Liver (tissue), 9 donors: Measurements from ENCODE around the gene ARHGAP27. TPM values are rescaled to one million over a fixed set of nuclear protein-coding genes. Genes with fewer than 3 reads are reported as not detected.

ENCODE experiments used
- DNase-seq: peaks from one replicate; pipeline ENCODE4 v3.0.0-alpha.2; 2017; ENCODE audit warnings: low spot score
- H3K27ac ChIP-seq, 2 donors: one replicate each; pipeline ENCODE4 v1.7.0; 2013; ENCODE audit warnings: inconsistent platforms in 2 of 2, low read length in 2 of 2, control low read depth in 1 of 2, low read depth in 1 of 2, mild to moderate bottlenecking in 1 of 2
- H3K27me3 ChIP-seq, 4 donors: one replicate each; pipeline versions ENCODE4 v1.6.1 to v1.7.0; 2013; ENCODE audit warnings: low read length in 3 of 4, inconsistent platforms in 1 of 4, mild to moderate bottlenecking in 1 of 4, moderate library complexity in 1 of 4; ENCODE audit not compliant: control insufficient read depth in 4 of 4, insufficient read depth in 4 of 4
- H3K36me3 ChIP-seq, 4 donors: one replicate each; pipeline versions ENCODE4 v1.6.1 to v1.7.0; 2013; ENCODE audit warnings: low read length in 3 of 4, mild to moderate bottlenecking in 3 of 4, low read depth in 1 of 4, moderate library complexity in 1 of 4; ENCODE audit not compliant: control insufficient read depth in 4 of 4, insufficient read depth in 3 of 4
- H3K4me1 ChIP-seq, 4 donors: one replicate each; pipeline versions ENCODE4 v1.6.1 to v1.7.0; 2013; ENCODE audit warnings: low read length in 3 of 4, mild to moderate bottlenecking in 3 of 4, moderate library complexity in 1 of 4; ENCODE audit not compliant: control insufficient read depth in 4 of 4, insufficient read depth in 4 of 4
- H3K4me3 ChIP-seq, 3 donors: one replicate each; pipeline versions ENCODE4 v1.6.1 to v1.7.0; 2013; ENCODE audit warnings: low read length in 3 of 3, control low read depth in 1 of 3, low read depth in 1 of 3, mild to moderate bottlenecking in 1 of 3
- H3K9ac ChIP-seq, 2 donors: one replicate each; pipeline ENCODE4 v1.7.0; 2013; ENCODE audit warnings: low read length in 2 of 2, mild to moderate bottlenecking in 2 of 2, moderate library complexity in 2 of 2, control low read depth in 1 of 2, low read depth in 1 of 2
- H3K9me3 ChIP-seq, 4 donors: one replicate each; pipeline versions ENCODE4 v1.6.1 to v1.7.0; 2013; ENCODE audit warnings: low read length in 3 of 4; ENCODE audit not compliant: control insufficient read depth in 4 of 4
- CTCF ChIP-seq: fragments of 150-350 bp; IDR thresholded peaks from 2 replicates; pipeline ENCODE4 v1.5.1; 2017; ENCODE audit warnings: improper control_type of control experiment, low read depth, low read length; ENCODE audit not compliant: missing input control
- EGR1 ChIP-seq, 2 donors: IDR thresholded peaks; 2 replicates each; pipeline ENCODE4 v1.6.1; 2016 to 2018; ENCODE audit warnings: antibody characterized with exemption in 2 of 2, low read depth in 2 of 2
- FOXA1 ChIP-seq: IDR thresholded peaks from 2 replicates; pipeline ENCODE4 v1.6.1; 2016; ENCODE audit warnings: antibody characterized with exemption
- FOXA2 ChIP-seq: IDR thresholded peaks from 2 replicates; pipeline ENCODE4 v1.6.1; 2016; ENCODE audit warnings: antibody characterized with exemption
- GABPA ChIP-seq, 2 donors: IDR thresholded peaks in 1 of 2; conservative IDR thresholded peaks in 1 of 2; 2 replicates each; pipeline ENCODE4 v1.6.1; 2016; ENCODE audit warnings: antibody characterized with exemption in 2 of 2, mild to moderate bottlenecking in 1 of 2, moderate library complexity in 1 of 2
- HNF4A ChIP-seq, 2 donors: conservative IDR thresholded peaks; 2 replicates each; pipeline ENCODE4 v1.6.1; 2016; ENCODE audit warnings: antibody characterized with exemption in 2 of 2, mild to moderate bottlenecking in 2 of 2
- HNF4G ChIP-seq: IDR thresholded peaks from 2 replicates; pipeline ENCODE4 v1.6.1; 2016; ENCODE audit warnings: antibody characterized with exemption
- JUND ChIP-seq, 2 donors: IDR thresholded peaks; 2 replicates each; pipeline ENCODE4 v1.6.1; 2016; ENCODE audit warnings: antibody characterized with exemption in 2 of 2
- NR2F2 ChIP-seq: IDR thresholded peaks from 2 replicates; pipeline ENCODE4 v1.6.1; 2016; ENCODE audit warnings: antibody characterized with exemption
- RAD21 ChIP-seq, 2 donors: IDR thresholded peaks; 2 replicates each; pipeline ENCODE4 v1.6.1; 2016; ENCODE audit warnings: antibody characterized with exemption in 2 of 2, mild to moderate bottlenecking in 2 of 2
- REST ChIP-seq: IDR thresholded peaks from 2 replicates; pipeline ENCODE4 v1.6.1; 2016; ENCODE audit warnings: antibody characterized with exemption, mild to moderate bottlenecking
- RXRA ChIP-seq, 2 donors: IDR thresholded peaks; 2 replicates each; pipeline ENCODE4 v1.6.1; 2017 to 2018; ENCODE audit warnings: antibody characterized with exemption in 2 of 2, mild to moderate bottlenecking in 1 of 2
- SP1 ChIP-seq: IDR thresholded peaks from 2 replicates; pipeline ENCODE4 v1.6.1; 2018; ENCODE audit warnings: antibody characterized with exemption, mild to moderate bottlenecking
- TAF1 ChIP-seq: conservative IDR thresholded peaks from 2 replicates; pipeline ENCODE4 v1.6.1; 2016; ENCODE audit warnings: antibody characterized with exemption, mild to moderate bottlenecking
- YY1 ChIP-seq: IDR thresholded peaks from 2 replicates; pipeline ENCODE4 v1.6.1; 2016; ENCODE audit warnings: antibody characterized with exemption, mild to moderate bottlenecking
- ZBTB33 ChIP-seq: IDR thresholded peaks from 2 replicates; pipeline ENCODE4 v1.6.1; 2016; ENCODE audit warnings: antibody characterized with exemption
- WGBS: extraction: QIAGEN DNeasy Blood & Tissue Kit; methylation state at CpG from one replicate; pipeline ENCODE4 v1.1.7; 2013; 5-methylcytosine and 5-hydroxymethylcytosine counted together
- polyA plus RNA-seq, 2 donors: library from polyadenylated mRNA; stranded (reverse) in 1 of 2; unstranded in 1 of 2; fragments of 200-250 nt in 1 of 2; fragments of >200 nt in 1 of 2; fragmentation: Nextera tagmentation in 1 of 2; extraction: Ambion mirVana in 1 of 2; gene quantifications; one replicate each; pipeline versions ENCODE4 v1.2.1 to v1.2.3, GENCODE V29; 2013 to 2015
- total RNA-seq, 2 donors: library from RNA; depleted of rRNA; stranded (reverse); fragments of >200 nt; gene quantifications; one replicate each; pipeline ENCODE4 v1.2.3, GENCODE V29; 2014
- donor health status: healthy.
- donor health status: healthy.
- donor health status: healthy.
- donor health status: healthy.
- donor health status: healthy.

Gene ARHGAP27
- total and polyA plus RNA-seq, 4 donors, result 1.8 to 10.9 (median 7.8) TPM

- TF ChIP-seq FOXA1, result no peak
- TF ChIP-seq RAD21 (IDR thresholded peaks at IDR 0.05), result no peak
- TF ChIP-seq EGR1 (IDR thresholded peaks at IDR 0.05; ENCODE audit: low read depth in 2 of 2), result no peak
- no peak for TF ChIP-seq SP1
- no peak for TF ChIP-seq YY1
- no peak for TF ChIP-seq ZBTB33
- TF ChIP-seq CTCF, result no peak
- no peak for TF ChIP-seq RXRA (IDR thresholded peaks at IDR 0.05)
- Histone ChIP-seq H3K27me3 (peaks cover 0 to 2% (median 0%) of the 10 kb centered on the region in 4 donors), H3K9me3 (no peaks in the 10 kb centered on the region), H3K36me3 (peaks cover 0 to 6% (median 2%) of the 10 kb centered on the region in 4 donors), H3K4me1 (peaks cover 18 to 40% (median 25%) of the 10 kb centered on the region in 4 donors), H3K27ac (peak overlapping the region; percentile 13 to 56), H3K4me3 (peak overlapping the region; percentile 13 to 56 (median 49)), H3K9ac (no peak overlapping the region)
- 1% methylated on average over 64 of the region's 64 CpGs for WGBS
- DNase-seq, result peak; percentile 67
Observed at GRCh38 chr17:45431531-45432404, 902 bp downstream of the ARHGAP27 start.

DNA sequence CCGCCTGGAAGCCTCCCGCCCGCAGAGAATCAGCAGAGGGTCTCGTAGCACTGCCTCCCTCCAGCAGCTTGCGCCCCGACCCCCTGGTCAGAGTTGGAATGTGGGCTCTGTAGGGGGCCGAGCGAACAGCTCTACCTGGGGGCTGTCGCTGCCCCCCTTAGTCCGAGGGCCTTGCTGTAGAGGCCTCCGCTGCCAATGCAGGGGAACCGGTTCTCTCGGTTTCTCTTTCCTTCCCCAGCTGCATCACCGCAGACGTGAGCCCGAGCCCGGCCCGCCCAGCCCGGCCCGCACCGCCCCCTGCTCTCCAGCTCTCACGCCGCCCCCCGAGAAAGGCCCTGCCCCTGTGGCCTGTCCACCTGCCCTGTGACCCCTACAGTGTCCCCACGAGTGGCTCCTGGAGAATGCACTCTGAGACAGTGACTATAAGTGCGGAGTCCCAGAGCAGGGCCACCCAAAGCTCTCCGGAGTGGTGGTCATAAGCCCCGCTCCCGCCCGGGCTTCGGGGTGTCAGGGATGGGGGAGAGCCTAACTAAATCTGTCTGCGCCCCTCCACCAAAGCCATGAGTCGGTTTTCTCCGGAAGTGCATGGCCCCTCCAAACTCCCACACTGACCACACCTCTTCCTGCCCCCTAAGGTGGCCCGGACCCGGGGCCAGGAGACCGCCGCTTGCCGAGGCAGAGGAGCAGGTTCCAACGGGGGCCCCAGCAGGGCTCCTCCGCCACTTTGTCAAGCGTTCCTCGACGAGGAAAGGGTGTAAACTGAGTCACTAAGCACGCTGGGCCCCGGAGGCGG, 1.7 kb downstream of the ARHGAP27 start:
- Histone ChIP-seq H3K4me3 (peak overlapping the region in 1 of 3 donors; percentile 56), H3K27me3 (peaks cover 0 to 2% (median 0%) of the 10 kb centered on the region in 4 donors), H3K4me1 (peaks cover 18 to 40% (median 25%) of the 10 kb centered on the region in 4 donors), H3K9me3 (no peaks in the 10 kb centered on the region), H3K27ac (no peak overlapping the region), H3K36me3 (peaks cover 0 to 2% (median 0%) of the 10 kb centered on the region in 4 donors), H3K9ac (no peak overlapping the region)
- TF ChIP-seq HNF4G, result no peak
- no peak for TF ChIP-seq RAD21 (IDR thresholded peaks at IDR 0.05)
- TF ChIP-seq JUND (IDR thresholded peaks at IDR 0.05), result no peak
- TF ChIP-seq GABPA (IDR thresholded peaks at IDR 0.05 in 1 of 2, conservative IDR thresholded peaks at IDR 0.05 in 1 of 2), result no peak
- no peak for TF ChIP-seq FOXA2
- no peak for TF ChIP-seq SP1
- TF ChIP-seq FOXA1, result no peak
- TF ChIP-seq CTCF, result no peak
- no peak for TF ChIP-seq TAF1
- TF ChIP-seq REST, result no peak
- TF ChIP-seq HNF4A (conservative IDR thresholded peaks at IDR 0.05), result no peak
- no peak for TF ChIP-seq YY1
- TF ChIP-seq ZBTB33, result no peak
- TF ChIP-seq RXRA (IDR thresholded peaks at IDR 0.05), result no peak
- no peak for TF ChIP-seq EGR1 (IDR thresholded peaks at IDR 0.05; ENCODE audit: low read depth in 2 of 2)
- no peak for TF ChIP-seq NR2F2
- DNase-seq, result no peak
- 12% methylated on average over 47 of the region's 47 CpGs for WGBS
